ENCODE measurements around the gene CHCHD3.

DNA sequence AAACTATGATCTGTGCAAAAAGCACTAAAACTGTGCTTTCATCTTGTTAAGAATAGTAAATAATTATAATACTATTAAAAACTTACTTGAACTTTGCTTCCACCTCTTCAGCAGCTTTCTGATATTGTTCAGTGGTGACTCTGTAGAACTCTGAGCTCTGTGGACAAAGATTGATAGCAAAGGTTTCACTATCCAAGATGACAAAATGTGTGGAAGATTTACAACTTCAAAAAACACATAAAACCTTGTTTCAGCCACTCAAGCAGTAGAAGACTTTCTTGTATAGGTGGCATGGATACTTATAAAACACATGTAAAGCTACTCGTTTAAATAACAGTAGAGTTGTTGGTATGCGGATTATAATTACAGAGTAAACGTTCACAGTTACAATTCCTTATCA is 243.6 kb downstream of the CHCHD3 start:
- TF ChIP-seq POLR2A (IDR thresholded peaks at IDR 0.05), result no peak
- TF ChIP-seq, protein P1, sequence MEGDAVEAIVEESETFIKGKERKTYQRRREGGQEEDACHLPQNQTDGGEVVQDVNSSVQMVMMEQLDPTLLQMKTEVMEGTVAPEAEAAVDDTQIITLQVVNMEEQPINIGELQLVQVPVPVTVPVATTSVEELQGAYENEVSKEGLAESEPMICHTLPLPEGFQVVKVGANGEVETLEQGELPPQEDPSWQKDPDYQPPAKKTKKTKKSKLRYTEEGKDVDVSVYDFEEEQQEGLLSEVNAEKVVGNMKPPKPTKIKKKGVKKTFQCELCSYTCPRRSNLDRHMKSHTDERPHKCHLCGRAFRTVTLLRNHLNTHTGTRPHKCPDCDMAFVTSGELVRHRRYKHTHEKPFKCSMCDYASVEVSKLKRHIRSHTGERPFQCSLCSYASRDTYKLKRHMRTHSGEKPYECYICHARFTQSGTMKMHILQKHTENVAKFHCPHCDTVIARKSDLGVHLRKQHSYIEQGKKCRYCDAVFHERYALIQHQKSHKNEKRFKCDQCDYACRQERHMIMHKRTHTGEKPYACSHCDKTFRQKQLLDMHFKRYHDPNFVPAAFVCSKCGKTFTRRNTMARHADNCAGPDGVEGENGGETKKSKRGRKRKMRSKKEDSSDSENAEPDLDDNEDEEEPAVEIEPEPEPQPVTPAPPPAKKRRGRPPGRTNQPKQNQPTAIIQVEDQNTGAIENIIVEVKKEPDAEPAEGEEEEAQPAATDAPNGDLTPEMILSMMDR (IDR thresholded peaks at IDR 0.05), result no peak

Data from vagina (tissue), 2 donors.